ENCODE results near the gene IMP4. TPM values are rescaled to one million over a fixed set of nuclear protein-coding genes. Genes with fewer than 3 reads are reported as not detected.

The IMP4 gene
- total RNA-seq, 2 donors from 2014 or later: 71.4 to 106 TPM

- Histone ChIP-seq H3K4me3 (no peak overlapping the region), H3K4me1 (replicated peaks) (no peaks in the 10 kb centered on the region), H3K9me3 (no peaks in the 10 kb centered on the region), H3K27me3 (replicated peaks; ENCODE audit: insufficient read depth) (no peaks in the 10 kb centered on the region), H3K36me3 (no peaks in the 10 kb centered on the region), H3K27ac (no peak overlapping the region)
- intact Hi-C loops (cut with DNase I): no loop called here
- TF ChIP-seq POLR2A (IDR thresholded peaks at IDR 0.05): no peak
- TF ChIP-seq CTCF (IDR thresholded peaks at IDR 0.05): no peak
- no peak for TF ChIP-seq POLR2AphosphoS5 (IDR thresholded peaks at IDR 0.05)
- no peak for DNase-seq (ENCODE audit: low spot score)
Observed at GRCh38 chr2:130303169-130303568, 39.5 kb upstream of the IMP4 start.

DNA sequence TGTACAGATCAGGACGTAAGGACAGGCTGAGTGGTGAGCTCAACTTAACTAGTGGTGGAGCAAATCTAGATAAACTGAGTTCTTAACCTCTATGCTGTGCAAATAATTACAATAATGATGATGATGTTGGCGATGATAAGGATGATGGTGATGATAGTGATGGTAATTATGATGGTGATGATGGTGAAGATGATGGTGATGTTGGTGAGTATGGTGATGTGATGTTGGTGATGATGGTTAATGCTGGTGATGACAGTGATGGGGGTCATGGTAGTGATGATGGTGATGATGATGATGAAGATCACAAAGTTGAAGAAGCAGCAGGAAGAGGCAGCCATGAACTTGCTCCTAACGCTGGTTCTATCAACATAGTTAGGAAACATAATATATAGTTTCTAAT, 38.0 kb upstream of the IMP4 start:
- Histone ChIP-seq H3K4me1 (replicated peaks) (no peaks in the 10 kb centered on the region), H3K9me3 (no peaks in the 10 kb centered on the region), H3K36me3 (no peaks in the 10 kb centered on the region), H3K27me3 (replicated peaks; ENCODE audit: insufficient read depth) (no peaks in the 10 kb centered on the region), H3K4me3 (no peak overlapping the region), H3K27ac (no peak overlapping the region)
- TF ChIP-seq POLR2A (IDR thresholded peaks at IDR 0.05) (no peak), CTCF (IDR thresholded peaks at IDR 0.05) (no peak), POLR2AphosphoS5 (IDR thresholded peaks at IDR 0.05) (no peak)
- 81% methylated on average over 3 of the region's 3 CpGs for WGBS
- intact Hi-C loops (cut with DNase I): no loop called here
- no peak for DNase-seq (ENCODE audit: low spot score)

- TF ChIP-seq POLR2A (IDR thresholded peaks at IDR 0.05) (no peak), POLR2AphosphoS5 (IDR thresholded peaks at IDR 0.05) (no peak), CTCF (IDR thresholded peaks at IDR 0.05) (no peak)
- intact Hi-C loops (cut with DNase I): no loop called here
- no peak overlapping the region for H3K4me3 ChIP-seq
- H3K27ac ChIP-seq: no peak overlapping the region
- no peaks in the 10 kb centered on the region for H3K4me1 ChIP-seq (replicated peaks)
- H3K9me3 ChIP-seq: no peaks in the 10 kb centered on the region
- DNase-seq (ENCODE audit: low spot score): no peak
- no peaks in the 10 kb centered on the region for H3K36me3 ChIP-seq
- 85% methylated on average over 4 of the region's 4 CpGs for WGBS
- H3K27me3 ChIP-seq (replicated peaks; ENCODE audit: insufficient read depth): no peaks in the 10 kb centered on the region
Observed at GRCh38 chr2:130307850-130308249, 34.8 kb upstream of the IMP4 start.

DNA sequence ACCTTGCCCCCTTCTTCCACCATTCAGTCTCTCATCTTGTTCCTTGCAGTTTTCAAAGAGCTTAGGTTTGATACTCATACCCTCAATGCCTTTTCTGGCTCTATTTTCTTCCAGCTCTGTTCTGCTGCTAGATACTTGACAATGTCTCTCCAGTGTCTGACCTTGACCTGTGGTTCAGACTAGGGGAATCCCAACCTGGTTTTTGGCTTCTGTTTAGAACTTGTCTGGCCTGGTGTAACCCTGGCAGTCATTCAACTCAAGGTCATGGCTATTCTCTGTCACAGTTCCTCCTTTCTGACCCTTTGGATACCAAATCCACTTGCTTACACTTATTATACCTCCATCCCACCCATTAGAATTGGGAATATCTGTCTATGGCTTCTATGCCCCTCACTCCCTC, 31.8 kb upstream of the IMP4 start:
- Histone ChIP-seq H3K4me1 (replicated peaks) (no peaks in the 10 kb centered on the region), H3K4me3 (no peak overlapping the region), H3K9me3 (no peaks in the 10 kb centered on the region), H3K36me3 (no peaks in the 10 kb centered on the region), H3K27me3 (replicated peaks; ENCODE audit: insufficient read depth) (no peaks in the 10 kb centered on the region), H3K27ac (no peak overlapping the region)
- intact Hi-C loops (cut with DNase I): no loop called here
- TF ChIP-seq POLR2AphosphoS5 (IDR thresholded peaks at IDR 0.05): no peak
- no peak for TF ChIP-seq POLR2A (IDR thresholded peaks at IDR 0.05)
- no peak for TF ChIP-seq CTCF (IDR thresholded peaks at IDR 0.05)
- DNase-seq (ENCODE audit: low spot score): no peak

DNA sequence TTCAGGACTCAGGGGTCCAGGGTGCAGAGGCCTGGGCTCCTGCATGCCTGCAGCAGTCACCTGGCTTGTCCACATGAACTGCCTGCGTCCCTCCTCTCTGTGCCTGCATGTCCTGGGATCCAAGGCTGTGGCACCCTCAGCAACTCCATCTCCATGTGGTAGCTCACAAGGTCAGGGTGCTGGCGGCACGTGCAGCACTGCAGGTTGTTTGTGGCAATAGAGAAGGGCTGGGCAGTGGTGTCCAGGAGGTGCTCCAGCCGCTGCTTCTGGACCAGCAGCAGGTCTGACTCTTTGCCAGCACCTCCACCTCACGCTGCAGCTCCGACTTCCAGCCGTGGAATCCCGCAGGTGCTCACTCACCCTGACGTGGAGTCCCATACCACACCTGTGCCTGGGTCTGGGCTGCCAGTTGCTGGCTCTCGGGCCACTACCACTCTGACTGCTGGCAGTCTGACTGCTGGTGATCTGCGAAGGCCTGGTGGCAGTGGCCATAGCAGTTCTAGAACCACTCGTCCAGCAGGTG, 28.8 kb upstream of the IMP4 start:
- WGBS: 87% methylated on average over 6 of the region's 12 CpGs
- DNase-seq (ENCODE audit: low spot score): no peak
- Histone ChIP-seq H3K4me1 (replicated peaks) (no peaks in the 10 kb centered on the region), H3K9me3 (no peaks in the 10 kb centered on the region), H3K27me3 (replicated peaks; ENCODE audit: insufficient read depth) (no peaks in the 10 kb centered on the region), H3K27ac (no peak overlapping the region), H3K36me3 (no peaks in the 10 kb centered on the region), H3K4me3 (no peak overlapping the region)
- intact Hi-C loops (cut with DNase I): no loop called here
- TF ChIP-seq POLR2AphosphoS5 (IDR thresholded peaks at IDR 0.05): no peak
- no peak for TF ChIP-seq CTCF (IDR thresholded peaks at IDR 0.05)
- TF ChIP-seq POLR2A (IDR thresholded peaks at IDR 0.05): no peak
